ENCODE measurements around the gene EXOC3.

- TF ChIP-seq TAF1 (IDR thresholded peaks at IDR 0.05; ENCODE audit: borderline replicate concordance, insufficient read depth, low read length) (no peak), POLR2AphosphoS5 (IDR thresholded peaks at IDR 0.05; ENCODE audit: low read depth, low read length) (no peak), REST (IDR thresholded peaks at IDR 0.05; ENCODE audit: insufficient read depth in 1 of 2, low read depth in 2 of 2, low read length in 2 of 2) (no peak)
Measured at GRCh38 chr5:446883-447263, 3.9 kb downstream of the EXOC3 start.

Measured in PFSK-1 (cell line).